Measurements from ENCODE around the gene MBD3L2.

GRCh38 chr19:7068599-7068998, 19.5 kb downstream of the MBD3L2 start:
- TF ChIP-seq GATA3 (IDR thresholded peaks at IDR 0.05; ENCODE audit: low read depth, low read length) (no peak), GATA2 (IDR thresholded peaks at IDR 0.05; ENCODE audit: low read depth, low read length) (no peak)
